ENCODE measurements around the gene PSD2.
A peak's percentile ranks its signal among the peaks of the same experiment; 100 is the strongest.

PSD2 gene

GRCh38 chr5:139795074-139796001 is at the start of gene PSD2:
PSD2 (plus strand) TSS chr5:139795808; CDS start chr5:139809441, 13,633 bp downstream.
- DNase-seq, result peak in 34 of 51 donors; percentile 11 to 75 (median 51)

GRCh38 chr5:139746691-139747582 is 48.7 kb upstream of the PSD2 start:
- peak in 25 of 51 donors; percentile 24 to 69 (median 48) for DNase-seq

GRCh38 chr5:139747583-139748504 is 47.8 kb upstream of the PSD2 start:
- DNase-seq, result peak in 34 of 51 donors; percentile 35 to 85 (median 55)

DNA sequence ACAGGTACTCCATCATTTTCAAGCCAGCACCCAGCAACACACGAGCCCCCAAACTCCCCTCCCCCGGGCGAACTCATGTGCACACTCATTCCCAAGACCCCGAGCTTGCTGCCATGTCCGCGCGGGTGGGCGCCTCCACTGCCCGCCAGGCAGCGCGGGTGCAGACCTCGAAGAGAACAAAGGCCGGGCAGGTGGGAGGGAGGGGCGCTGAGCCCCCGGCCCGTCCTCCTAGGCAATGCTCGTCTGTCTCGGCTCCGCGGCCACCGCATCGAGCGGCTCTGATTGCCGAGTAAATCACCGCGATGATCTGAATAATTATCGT is 47.1 kb upstream of the PSD2 start:
- DNase-seq, result no peak

GRCh38 chr5:139749242-139749641 is 46.4 kb upstream of the PSD2 start:
- peak in 6 of 51 donors; percentile 27 to 56 (median 37) for DNase-seq

- no peak for DNase-seq
Measured at GRCh38 chr5:139751236-139751635, 44.4 kb upstream of the PSD2 start.

GRCh38 chr5:139752506-139753473 is 42.8 kb upstream of the PSD2 start:
- DNase-seq, result peak in 1 of 51 donors; percentile 21

DNA sequence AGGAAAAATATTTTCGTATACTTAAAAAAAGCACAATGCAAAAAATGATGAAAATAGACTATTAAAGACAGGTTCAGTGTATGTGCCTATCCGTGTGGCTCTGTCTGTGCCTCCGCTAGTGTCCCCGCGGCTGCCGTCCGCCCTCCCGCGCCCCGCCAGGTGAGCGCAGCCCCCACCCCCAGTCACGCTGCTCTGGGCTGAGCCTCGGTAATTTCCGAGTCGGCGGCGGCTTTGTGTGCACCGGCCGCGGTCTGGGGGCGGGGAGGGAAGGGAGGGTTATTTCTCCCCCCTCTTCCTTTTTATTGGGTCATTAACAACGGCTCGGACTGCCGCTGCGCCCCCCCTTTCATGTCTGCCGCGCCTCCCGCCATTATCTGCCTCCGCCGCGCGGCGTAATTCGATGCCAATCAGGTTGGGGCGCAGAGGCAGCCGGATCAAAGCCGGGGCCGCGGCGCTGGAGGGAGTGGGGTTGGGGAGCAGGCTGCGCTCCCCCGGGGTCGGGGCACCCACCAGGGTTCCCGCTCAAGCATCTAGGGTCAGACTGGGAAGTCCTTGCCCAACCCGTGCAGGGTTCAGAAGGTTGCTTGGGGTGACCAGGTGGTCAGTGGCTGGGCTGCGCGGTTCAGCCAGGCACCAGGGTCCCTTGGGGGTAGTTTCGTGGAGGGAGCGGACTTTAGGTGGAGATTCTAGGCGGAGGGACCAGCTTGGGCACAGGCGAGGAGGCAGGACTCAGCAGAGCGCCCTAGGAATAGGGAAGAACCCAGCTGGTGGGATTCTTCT is 39.5 kb upstream of the PSD2 start:
- DNase-seq, result peak in 7 of 51 donors; percentile 18 to 56 (median 34)

DNA sequence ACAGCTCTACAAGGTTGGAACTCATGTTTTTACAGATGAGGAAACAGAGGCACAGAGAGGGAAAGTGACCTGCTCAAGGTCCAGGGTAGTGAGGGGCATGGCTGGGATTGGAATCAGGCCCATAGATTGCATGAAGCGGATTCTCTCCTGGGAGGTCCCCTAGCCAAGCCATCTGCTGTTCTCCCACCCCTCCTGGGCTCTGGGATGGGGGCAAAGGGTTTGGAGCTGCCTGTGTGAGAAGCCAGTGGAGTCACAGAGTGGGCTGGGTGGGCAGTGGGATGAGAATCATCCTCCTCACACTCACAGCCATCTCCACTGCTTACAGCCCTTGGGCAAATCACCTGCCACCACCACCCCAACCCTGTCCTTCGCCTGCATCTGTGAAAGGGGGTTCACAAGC is 38.6 kb upstream of the PSD2 start:
- DNase-seq, result no peak

GRCh38 chr5:139757727-139758509 is 37.7 kb upstream of the PSD2 start:
- DNase-seq, result no peak

GRCh38 chr5:139758510-139759075 is 37.0 kb upstream of the PSD2 start:
- no peak for DNase-seq

DNA sequence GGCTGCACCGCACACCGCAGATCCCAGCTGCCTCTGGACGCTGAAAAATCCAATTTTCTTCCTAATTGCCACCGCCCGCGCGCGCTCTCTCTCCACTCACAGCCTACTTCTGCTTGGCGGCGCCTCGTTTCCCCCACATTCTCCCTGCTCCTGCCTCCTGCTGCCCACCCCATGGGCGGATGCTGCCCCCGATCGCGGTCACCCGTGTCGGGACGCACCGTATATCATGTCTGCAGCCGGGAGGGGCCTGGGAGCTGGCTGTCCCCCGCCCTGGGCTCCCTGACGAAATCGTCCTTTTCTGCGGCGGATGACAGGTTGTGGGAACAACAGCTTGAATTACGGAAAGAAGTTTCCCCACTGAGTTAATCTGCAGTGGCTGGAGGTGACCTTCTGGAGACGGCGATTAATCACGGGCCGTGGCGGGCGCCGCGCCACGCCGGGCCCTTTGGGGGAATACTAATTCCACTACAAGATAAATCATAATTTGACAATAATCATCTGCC is 36.3 kb upstream of the PSD2 start:
- DNase-seq, result peak in 1 of 51 donors; percentile 16

DNA sequence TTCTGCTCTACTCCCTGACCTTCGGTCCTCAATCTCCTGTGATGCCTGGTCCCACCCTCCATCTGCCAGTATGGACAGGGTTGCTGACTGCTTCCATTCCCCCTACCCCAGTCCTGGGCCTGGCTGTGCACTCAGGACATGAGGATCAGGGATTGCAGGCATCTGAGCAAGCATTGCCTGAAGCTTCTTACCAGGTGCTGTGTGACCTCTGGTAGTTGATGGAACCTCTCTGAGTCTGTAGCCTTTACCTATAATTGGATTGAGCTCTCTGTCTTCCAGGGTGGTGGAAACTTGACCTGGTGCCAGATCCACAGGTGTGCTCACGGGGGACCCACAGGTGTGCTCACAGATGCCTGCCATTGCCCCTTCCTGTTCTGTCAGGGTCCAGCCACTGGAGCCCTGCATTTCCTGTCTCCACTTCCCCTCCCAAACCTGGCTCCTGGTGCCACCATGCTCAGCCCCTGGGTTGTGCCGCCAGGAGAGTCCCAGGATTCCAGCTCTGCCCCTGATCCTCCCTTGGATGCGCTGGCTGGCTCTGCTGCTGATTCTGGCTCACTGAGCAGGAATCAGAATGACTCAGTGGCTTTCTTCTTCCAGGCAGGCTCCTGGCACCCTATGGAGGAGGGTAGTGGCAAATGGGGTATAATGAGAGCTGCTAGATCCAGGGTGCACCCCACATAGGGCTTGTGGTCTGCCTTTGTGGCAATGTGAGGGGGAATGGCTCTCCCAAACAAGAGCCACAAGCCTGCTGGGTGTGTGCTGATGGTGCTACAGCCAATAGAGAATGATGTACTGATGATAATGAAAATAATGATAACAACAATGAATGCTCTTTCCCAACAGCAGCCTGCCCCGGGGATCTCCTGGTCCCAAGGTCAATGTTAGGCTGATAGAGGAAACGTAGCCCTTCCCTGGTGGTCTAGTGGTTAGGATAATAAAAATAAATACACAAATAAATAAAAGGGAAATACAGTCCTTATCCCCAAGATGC is 35.2 kb upstream of the PSD2 start:
- DNase-seq, result peak in 9 of 51 donors; percentile 10 to 68 (median 41)

DNA sequence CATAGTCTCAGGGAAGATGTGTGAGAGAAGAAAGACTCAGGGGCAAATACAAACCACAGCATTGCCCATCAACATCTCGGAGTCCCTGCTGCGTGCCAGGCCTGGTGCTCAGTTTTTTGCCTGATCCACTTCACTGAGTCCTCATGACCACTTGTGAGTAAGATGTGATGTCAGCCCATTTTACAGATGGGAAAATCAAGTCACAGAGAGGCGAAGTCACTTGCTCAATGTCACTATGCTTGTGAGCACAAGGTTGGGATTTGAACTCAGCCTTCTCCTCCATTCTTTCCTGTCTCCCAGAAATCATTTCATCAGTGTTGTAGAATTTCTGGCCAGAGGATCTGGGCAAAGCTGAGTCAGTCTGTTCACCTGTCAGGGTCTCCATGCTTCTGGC is 34.6 kb upstream of the PSD2 start:
- no peak for DNase-seq

GRCh38 chr5:139761501-139761900 is 34.1 kb upstream of the PSD2 start:
- no peak for DNase-seq

GRCh38 chr5:139762615-139763170 is 32.9 kb upstream of the PSD2 start:
- DNase-seq, result no peak

Measured in hypothalamus (tissue), 51 donors.